Esophagus (tissue), 2 donors: ENCODE data around the gene GPR173. TPM values are rescaled to one million over a fixed set of nuclear protein-coding genes. Genes with fewer than 3 reads are reported as not detected.
A peak's percentile ranks its signal among the peaks of the same experiment; 100 is the strongest.

Source experiments
- H3K27ac ChIP-seq, 2 donors: one replicate each; pipeline ENCODE4 v1.5.1; 2013; ENCODE audit warnings: low read depth in 2 of 2, mild to moderate bottlenecking in 2 of 2, inconsistent platforms in 1 of 2, low read length in 1 of 2, moderate library complexity in 1 of 2
- H3K27me3 ChIP-seq, 2 donors: one replicate each; pipeline ENCODE4 v1.6.1; 2013; ENCODE audit warnings: low read length in 2 of 2, control low read depth in 1 of 2, mild to moderate bottlenecking in 1 of 2; ENCODE audit not compliant: insufficient read depth in 2 of 2, control insufficient read depth in 1 of 2
- H3K36me3 ChIP-seq, 2 donors: one replicate each; pipeline ENCODE4 v1.6.1; 2013; ENCODE audit warnings: low read length in 1 of 2; ENCODE audit not compliant: control insufficient read depth in 2 of 2, insufficient read depth in 2 of 2
- H3K4me1 ChIP-seq, 2 donors: one replicate each; pipeline ENCODE4 v1.6.1; 2013; ENCODE audit warnings: low read length in 1 of 2; ENCODE audit not compliant: control insufficient read depth in 2 of 2, insufficient read depth in 2 of 2
- H3K4me3 ChIP-seq, 2 donors: one replicate each; pipeline ENCODE4 v1.5.1; 2013; ENCODE audit warnings: low read length in 2 of 2, mild to moderate bottlenecking in 2 of 2, low read depth in 1 of 2, moderate library complexity in 1 of 2
- H3K9me3 ChIP-seq, 2 donors: one replicate each; pipeline ENCODE4 v1.6.1; 2013; ENCODE audit warnings: mild to moderate bottlenecking in 2 of 2, low read depth in 1 of 2, low read length in 1 of 2, moderate library complexity in 1 of 2; ENCODE audit not compliant: control insufficient read depth in 2 of 2, insufficient read depth in 1 of 2
- WGBS, 2 donors: extraction: QIAGEN DNeasy Blood & Tissue Kit; methylation state at CpG; one replicate each; pipeline ENCODE4 v1.1.7; 2013; 5-methylcytosine and 5-hydroxymethylcytosine counted together
- polyA plus RNA-seq, 2 donors: library from polyadenylated mRNA; stranded (reverse); fragments of 200-250 nt; gene quantifications; one replicate each; pipeline ENCODE4 v1.2.3, GENCODE V29; 2013
- donor health status: healthy with polysubstance abuse.
- donor health status: Bipolar disorder and iron deficiency.

Gene GPR173
- polyA plus RNA-seq, 2 donors: 0.18 to 0.22 TPM

GRCh38 chrX:53055244-53055849 lies 6.8 kb downstream of the GPR173 start:
- Histone ChIP-seq H3K27me3 (no peaks in the 10 kb centered on the region), H3K4me3 (no peak overlapping the region), H3K27ac (no peak overlapping the region), H3K9me3 (no peaks in the 10 kb centered on the region), H3K4me1 (no peaks in the 10 kb centered on the region), H3K36me3 (no peaks in the 10 kb centered on the region)
- 75 to 88% methylated on average over 6 of the region's 6 CpGs for WGBS, 2 donors

- WGBS, 2 donors: 79 to 86% methylated on average over 5 of the region's 5 CpGs
- H3K27me3 ChIP-seq: no peaks in the 10 kb centered on the region
- no peaks in the 10 kb centered on the region for H3K9me3 ChIP-seq
- no peaks in the 10 kb centered on the region for H3K4me1 ChIP-seq
- H3K27ac ChIP-seq: no peak overlapping the region
- no peaks in the 10 kb centered on the region for H3K36me3 ChIP-seq
- H3K4me3 ChIP-seq: no peak overlapping the region
Observed at GRCh38 chrX:53056292-53056691, 7.7 kb downstream of the GPR173 start.

- Histone ChIP-seq H3K36me3 (no peaks in the 10 kb centered on the region), H3K27ac (no peak overlapping the region), H3K4me3 (no peak overlapping the region), H3K27me3 (no peaks in the 10 kb centered on the region), H3K9me3 (no peaks in the 10 kb centered on the region), H3K4me1 (no peaks in the 10 kb centered on the region)
- WGBS, 2 donors: 71 to 96% methylated on average over 1 of the region's 1 CpG
Observed at GRCh38 chrX:53065104-53065503, 16.5 kb downstream of the GPR173 start.

GRCh38 chrX:53071064-53071463 lies 22.5 kb downstream of the GPR173 start:
- Histone ChIP-seq H3K4me3 (no peak overlapping the region), H3K36me3 (no peaks in the 10 kb centered on the region), H3K27me3 (no peaks in the 10 kb centered on the region), H3K4me1 (no peaks in the 10 kb centered on the region), H3K27ac (no peak overlapping the region), H3K9me3 (no peaks in the 10 kb centered on the region)
- 76 to 77% methylated on average over 10 of the region's 10 CpGs for WGBS, 2 donors

GRCh38 chrX:53071604-53072417 lies 23.2 kb downstream of the GPR173 start:
- 2 to 8% methylated on average over 31 of the region's 31 CpGs for WGBS, 2 donors
- peak overlapping the region; percentile 40 to 41 for H3K27ac ChIP-seq
- no peaks in the 10 kb centered on the region for H3K4me1 ChIP-seq
- H3K4me3 ChIP-seq: peak overlapping the region; percentile 14 to 48
- H3K36me3 ChIP-seq: no peaks in the 10 kb centered on the region
- H3K9me3 ChIP-seq: no peaks in the 10 kb centered on the region
- no peaks in the 10 kb centered on the region for H3K27me3 ChIP-seq

- Histone ChIP-seq H3K27me3 (no peaks in the 10 kb centered on the region), H3K36me3 (no peaks in the 10 kb centered on the region), H3K27ac (peak overlapping the region; percentile 41 to 50), H3K9me3 (no peaks in the 10 kb centered on the region), H3K4me3 (no peak overlapping the region), H3K4me1 (no peaks in the 10 kb centered on the region)
- WGBS, 2 donors: 58 to 64% methylated on average over 9 of the region's 9 CpGs
Observed at GRCh38 chrX:53072418-53073114, 24.0 kb downstream of the GPR173 start.

- H3K9me3 ChIP-seq: no peaks in the 10 kb centered on the region
- H3K27me3 ChIP-seq: no peaks in the 10 kb centered on the region
- no peaks in the 10 kb centered on the region for H3K36me3 ChIP-seq
- no peak overlapping the region for H3K4me3 ChIP-seq
- WGBS, 2 donors: 53 to 84% methylated on average over 5 to 6 of the region's 6 CpGs
- no peaks in the 10 kb centered on the region for H3K4me1 ChIP-seq
- H3K27ac ChIP-seq: peak overlapping the region; percentile 1 to 41
Observed at GRCh38 chrX:53073115-53073586, 24.6 kb downstream of the GPR173 start.

GRCh38 chrX:53075011-53075410 lies 26.4 kb downstream of the GPR173 start:
- Histone ChIP-seq H3K27me3 (no peaks in the 10 kb centered on the region), H3K4me1 (no peaks in the 10 kb centered on the region)

GRCh38 chrX:53076671-53077070 lies 28.1 kb downstream of the GPR173 start:
- Histone ChIP-seq H3K9me3 (no peaks in the 10 kb centered on the region), H3K36me3 (no peaks in the 10 kb centered on the region), H3K27me3 (no peaks in the 10 kb centered on the region), H3K27ac (no peak overlapping the region), H3K4me1 (no peaks in the 10 kb centered on the region), H3K4me3 (no peak overlapping the region)
- 96 to 97% methylated on average over 20 to 21 of the region's 21 CpGs for WGBS, 2 donors

More at GRCh38 chrX:53075011-53075410, 26.4 kb downstream of the GPR173 start:
- no peaks in the 10 kb centered on the region for H3K9me3 ChIP-seq
- H3K27ac ChIP-seq: no peak overlapping the region
- no peaks in the 10 kb centered on the region for H3K36me3 ChIP-seq
- WGBS, 2 donors: 78 to 85% methylated on average over 7 of the region's 7 CpGs
- H3K4me3 ChIP-seq: no peak overlapping the region
